ENCODE measurements around the gene NUDC.
"Not testable (repeated sequence)": the region's sequence is repeated elsewhere in the genome, so short reads cannot be mapped to it uniquely, and the experiment has no call there.

The NUDC gene

GRCh38 chr1:26911399-26912146 is 10.0 kb upstream of the NUDC start:
- DNase-seq (ENCODE audit: low read depth): no peak

- no peak for DNase-seq (ENCODE audit: low read depth)
These were observed 9.4 kb upstream of the NUDC start for GRCh38 chr1:26912147-26912490.

- DNase-seq (ENCODE audit: low read depth): no peak
These were observed 8.2 kb upstream of the NUDC start for GRCh38 chr1:26913389-26913753.

GRCh38 chr1:26913754-26914619 is 7.6 kb upstream of the NUDC start, which contains the start of gene NR0B2:
Gene NR0B2, minus strand, starts transcription at chr1:26913975. Its CDS starts 35 bp downstream, at chr1:26913940.
- no peak for DNase-seq (ENCODE audit: low read depth)

- peak; percentile 51 for DNase-seq (ENCODE audit: low read depth)
These were observed 6.2 kb upstream of the NUDC start for GRCh38 chr1:26915204-26915842.

GRCh38 chr1:26921126-26921539 is 410 bp upstream of the NUDC start:
- no peak for DNase-seq (ENCODE audit: low read depth)

GRCh38 chr1:26922431-26922729 is 837 bp downstream of the NUDC start:
- DNase-seq (ENCODE audit: low read depth): no peak

GRCh38 chr1:26922901-26923300 is 1.4 kb downstream of the NUDC start:
- DNase-seq (ENCODE audit: low read depth): no peak

GRCh38 chr1:26923711-26924110 is 2.2 kb downstream of the NUDC start:
- no peak for DNase-seq (ENCODE audit: low read depth)

GRCh38 chr1:26932531-26932930 is 11.0 kb downstream of the NUDC start:
- no peak for DNase-seq (ENCODE audit: low read depth)

- DNase-seq (ENCODE audit: low read depth): no peak
These were observed 15.3 kb downstream of the NUDC start for GRCh38 chr1:26936823-26937222.

GRCh38 chr1:26938004-26938658 is 16.6 kb downstream of the NUDC start:
- DNase-seq (ENCODE audit: low read depth): no peak

- no peak for DNase-seq (ENCODE audit: low read depth)
These were observed 17.1 kb downstream of the NUDC start for GRCh38 chr1:26938659-26939025.

GRCh38 chr1:26941311-26941710 is 19.8 kb downstream of the NUDC start:
- DNase-seq (ENCODE audit: low read depth): no peak

- DNase-seq (ENCODE audit: low read depth): no peak
These were observed 21.1 kb downstream of the NUDC start for GRCh38 chr1:26942656-26943055.

GRCh38 chr1:26945138-26945537 is 23.6 kb downstream of the NUDC start:
- no peak for DNase-seq (ENCODE audit: low read depth)

- DNase-seq (ENCODE audit: low read depth): no peak
These were observed 24.2 kb downstream of the NUDC start for GRCh38 chr1:26945728-26946127.

GRCh38 chr1:26946270-26946669 is 24.7 kb downstream of the NUDC start:
- DNase-seq (ENCODE audit: low read depth): no peak

- DNase-seq (ENCODE audit: low read depth): not testable (repeated sequence)
These were observed 27.1 kb downstream of the NUDC start for GRCh38 chr1:26948725-26949057.

- DNase-seq (ENCODE audit: low read depth): peak; percentile 11
These were observed 27.9 kb downstream of the NUDC start for GRCh38 chr1:26949266-26949925.

GRCh38 chr1:26949926-26950319 is 28.4 kb downstream of the NUDC start:
- DNase-seq (ENCODE audit: low read depth): no peak

GRCh38 chr1:26950602-26951001 is 29.1 kb downstream of the NUDC start:
- DNase-seq (ENCODE audit: low read depth): no peak
